ENCODE data around the gene NPL.

DNA sequence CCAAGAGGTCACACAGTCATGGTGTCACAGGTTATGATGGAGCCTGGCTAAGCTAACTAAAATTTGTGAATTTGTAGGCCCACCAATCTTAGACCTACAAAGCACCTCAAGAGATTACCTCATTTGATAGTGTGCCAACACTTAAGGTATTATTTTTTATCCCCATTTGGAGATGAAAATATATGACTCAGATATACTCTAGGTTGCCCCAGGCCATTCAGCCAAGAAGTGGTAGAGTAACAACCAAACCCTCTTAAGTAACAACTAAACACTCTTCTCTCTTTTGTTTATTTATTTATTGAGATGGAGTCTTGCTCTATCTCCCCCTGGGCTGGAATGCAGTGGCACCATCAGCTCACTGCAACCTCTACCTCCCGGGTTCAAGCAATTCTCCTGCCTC is 14.3 kb downstream of the NPL start:
- TF ChIP-seq CTCF (IDR thresholded peaks at IDR 0.05; ENCODE audit: extremely low read depth in 1 of 2, insufficient read depth in 1 of 2, low read depth in 1 of 2, low read length in 2 of 2) (no peak), MYC (IDR thresholded peaks at IDR 0.05; ENCODE audit: low read depth, low read length) (no peak), POLR2AphosphoS5 (IDR thresholded peaks at IDR 0.05; ENCODE audit: insufficient read depth, low read depth, low read length) (no peak), POLR2A (IDR thresholded peaks at IDR 0.05; ENCODE audit: low read depth, low read length) (no peak), JUN (IDR thresholded peaks at IDR 0.05; ENCODE audit: borderline replicate concordance, insufficient read depth, insufficient read length, low read depth) (no peak), FOS (IDR thresholded peaks at IDR 0.05; ENCODE audit: borderline replicate concordance, insufficient read depth, low read length) (no peak), EZH2 (IDR thresholded peaks at IDR 0.05; ENCODE audit: borderline replicate concordance, low read depth, low read length, severe bottlenecking) (no peak), GATA2 (IDR thresholded peaks at IDR 0.05; ENCODE audit: insufficient read depth, insufficient read length, low read depth, low read length) (no peak)
